H1 (cell line): ENCODE measurements around the gene YIF1A. TPM values are rescaled to one million over a fixed set of nuclear protein-coding genes. Genes with fewer than 3 reads are reported as not detected.

Experiments
- ASH2L ChIP-seq: fragments of 200-600, 300-600 bp; sonication (generic); IDR thresholded peaks from one replicate; pipeline ENCODE4 v1.7.1; 2017; ENCODE audit warnings: low read length
- ATF3 ChIP-seq: IDR thresholded peaks from 2 replicates; pipeline ENCODE4 v1.6.1; 2011; ENCODE audit warnings: low read depth, mild to moderate bottlenecking, low read length; ENCODE audit not compliant: insufficient read depth
- BACH1 ChIP-seq: IDR thresholded peaks from 2 replicates; pipeline ENCODE4 v1.6.1; 2012; ENCODE audit warnings: low read length, improper control_type of control experiment
- CEBPB ChIP-seq: IDR thresholded peaks from 2 replicates; pipeline ENCODE4 v1.6.1; 2012; ENCODE audit warnings: low read depth, low read length
- CTCF ChIP-seq, 3 experiments: IDR thresholded peaks; 1 replicate in 2 of 3; 2 replicates in 1 of 3; pipeline versions ENCODE4 v1.5.1 to v1.6.1; 2011; ENCODE audit warnings: low read length in 3 of 3, mild to moderate bottlenecking in 3 of 3, inconsistent platforms in 2 of 3, low read depth in 1 of 3, moderate library complexity in 1 of 3; ENCODE audit not compliant: insufficient read depth in 1 of 3; ENCODE audit errors: control extremely low read depth in 1 of 3
- GABPA ChIP-seq: IDR thresholded peaks from 2 replicates; pipeline ENCODE4 v1.6.1; 2011; ENCODE audit warnings: mild to moderate bottlenecking, low read length, moderate library complexity, borderline replicate concordance; ENCODE audit not compliant: insufficient read depth
- HDAC6 ChIP-seq: IDR thresholded peaks from one replicate; pipeline ENCODE4 v1.7.1; 2012; ENCODE audit warnings: low read depth, mild to moderate bottlenecking, inconsistent platforms, low read length, moderate library complexity
- KDM1A ChIP-seq: fragments of 200-600, 300-600 bp; sonication (generic); IDR thresholded peaks from 2 replicates; pipeline ENCODE4 v1.7.1; 2016; ENCODE audit warnings: mild to moderate bottlenecking, low read length, borderline replicate concordance
- MAX ChIP-seq: IDR thresholded peaks from 2 replicates; pipeline ENCODE4 v1.6.1; 2012; ENCODE audit warnings: inconsistent platforms
- RAD21 ChIP-seq, 2 experiments: IDR thresholded peaks in 1 of 2; conservative IDR thresholded peaks in 1 of 2; 2 replicates each; pipeline ENCODE4 v1.6.1; 2011; ENCODE audit warnings: low read depth in 2 of 2, low read length in 2 of 2, improper control_type of control experiment in 1 of 2, inconsistent platforms in 1 of 2, mild to moderate bottlenecking in 1 of 2, moderate library complexity in 1 of 2
- RBBP5 ChIP-seq: IDR thresholded peaks from 2 replicates; pipeline ENCODE4 v1.7.1; 2012; ENCODE audit warnings: low read depth, mild to moderate bottlenecking, inconsistent platforms, low read length, moderate library complexity, borderline replicate concordance
- SIX5 ChIP-seq: IDR thresholded peaks from 2 replicates; pipeline ENCODE4 v1.6.1; 2011; ENCODE audit warnings: mild to moderate bottlenecking, low read depth, low read length
- SP1 ChIP-seq: IDR thresholded peaks from 2 replicates; pipeline ENCODE4 v1.6.1; 2011; ENCODE audit warnings: low read depth, low read length
- SP2 ChIP-seq: IDR thresholded peaks from 2 replicates; pipeline ENCODE4 v1.6.1; 2012; ENCODE audit warnings: mild to moderate bottlenecking, low read length, inconsistent platforms
- SRF ChIP-seq: IDR thresholded peaks from 2 replicates; pipeline ENCODE4 v1.6.1; 2011; ENCODE audit warnings: mild to moderate bottlenecking, low read depth, low read length, moderate library complexity
- SUZ12 ChIP-seq: fragments of 200-600 bp; sonication (generic); IDR thresholded peaks from 2 replicates; pipeline ENCODE4 v1.6.1; 2012; ENCODE audit warnings: mild to moderate bottlenecking, inconsistent platforms, low read length, moderate library complexity, mixed read lengths
- TAF7 ChIP-seq: optimal IDR thresholded peaks from 2 replicates; pipeline ENCODE3; 2011; ENCODE audit warnings: low read depth, mild to moderate bottlenecking, inconsistent platforms, low read length, moderate library complexity, borderline replicate concordance
- TCF12 ChIP-seq: IDR thresholded peaks from 2 replicates; pipeline ENCODE4 v1.6.1; 2011; ENCODE audit warnings: low read depth, mild to moderate bottlenecking, low read length
- USF2 ChIP-seq: IDR thresholded peaks from 2 replicates; pipeline ENCODE4 v1.6.1; 2011; ENCODE audit warnings: low read length, improper control_type of control experiment
- polyA plus RNA-seq, 7 experiments: library from polyadenylated mRNA; depleted of rRNA in 3 of 7; stranded (reverse) in 5 of 7; unstranded in 2 of 7; fragments of >200 nt in 5 of 7; fragments of 200-250 nt in 2 of 7; gene quantifications; 1 replicate in 5 of 7; 2 replicates in 1 of 7; 4 replicates in 1 of 7; pipeline versions ENCODE4 v1.2.1 to v1.2.3, GENCODE V29; 2011 to 2013; ENCODE audit warnings: missing spikeins in 2 of 7, mixed read lengths in 2 of 7
- total RNA-seq: library from RNA; stranded (reverse); fragmentation: NEBNext Ultra II Directional; extraction: Animal tissue kit (Norgen Biotek cat#: 25700); gene quantifications from 2 replicates; pipeline ENCODE4 v1.2.1, GENCODE V29; 2021

Gene YIF1A
- total and polyA plus RNA-seq, 2 of the 8 experiments (the other 6 are each of a cell fraction or from before 2014, with no cell fraction given) = 70.1 to 178 TPM

GRCh38 chr11:66328302-66329144 lies 39.6 kb upstream of the YIF1A start (continued):
- TF ChIP-seq HDAC6 (no peak), SP1 (no peak; the same call in 1 of the 2 replicates), GABPA (peak; percentile 29; the same call in 1 of the 2 replicates), CEBPB (no peak), KDM1A (no peak), SRF (no peak), TAF7 (no peak), RBBP5 (0 out of 2 replicates have a peak, but pooled peaks have one; percentile 53), SIX5 (no peak), ASH2L (no peak), BACH1 (no peak), MAX (peak; percentile 99), RAD21 (IDR thresholded peaks at IDR 0.05 in 1 of 2, conservative IDR thresholded peaks at IDR 0.05 in 1 of 2; ENCODE audit: low read depth in 2 of 2, low read length in 2 of 2) (peak; percentile 73 to 82), USF2 (peak; percentile 65), SP2 (no peak), CTCF (IDR thresholded peaks at IDR 0.05; ENCODE audit: control extremely low read depth in 1 of 3, insufficient read depth in 1 of 3, low read depth in 1 of 3, low read length in 3 of 3) (peak; percentile 95 to 98 (median 97)), ATF3 (peak; percentile 49; the same call in 1 of the 2 replicates), SUZ12 (no peak), TCF12 (0 out of 2 replicates have a peak, but pooled peaks have one; percentile 27)
